Measurements from ENCODE around the gene PIAS1.

DNA sequence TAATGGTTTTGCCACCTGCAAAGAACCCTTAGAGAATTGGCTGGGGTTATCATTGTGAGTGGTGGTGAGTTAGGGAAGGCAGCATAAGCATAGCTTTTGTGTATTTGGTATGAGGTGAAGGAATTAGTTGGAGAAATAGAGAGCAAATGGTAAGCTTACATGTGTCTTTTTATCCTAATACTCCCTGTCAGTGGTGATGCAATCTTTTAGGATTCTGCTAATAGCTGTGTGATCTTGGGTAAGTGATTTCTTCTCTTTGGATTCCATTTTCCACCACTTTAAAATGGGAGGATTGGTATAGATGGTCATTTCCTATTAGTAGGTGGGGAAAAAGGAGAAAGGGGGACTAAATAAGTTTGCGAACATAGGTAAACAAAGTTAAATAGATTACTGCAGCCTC, 30.9 kb downstream of the PIAS1 start:
- TF ChIP-seq, protein P1, sequence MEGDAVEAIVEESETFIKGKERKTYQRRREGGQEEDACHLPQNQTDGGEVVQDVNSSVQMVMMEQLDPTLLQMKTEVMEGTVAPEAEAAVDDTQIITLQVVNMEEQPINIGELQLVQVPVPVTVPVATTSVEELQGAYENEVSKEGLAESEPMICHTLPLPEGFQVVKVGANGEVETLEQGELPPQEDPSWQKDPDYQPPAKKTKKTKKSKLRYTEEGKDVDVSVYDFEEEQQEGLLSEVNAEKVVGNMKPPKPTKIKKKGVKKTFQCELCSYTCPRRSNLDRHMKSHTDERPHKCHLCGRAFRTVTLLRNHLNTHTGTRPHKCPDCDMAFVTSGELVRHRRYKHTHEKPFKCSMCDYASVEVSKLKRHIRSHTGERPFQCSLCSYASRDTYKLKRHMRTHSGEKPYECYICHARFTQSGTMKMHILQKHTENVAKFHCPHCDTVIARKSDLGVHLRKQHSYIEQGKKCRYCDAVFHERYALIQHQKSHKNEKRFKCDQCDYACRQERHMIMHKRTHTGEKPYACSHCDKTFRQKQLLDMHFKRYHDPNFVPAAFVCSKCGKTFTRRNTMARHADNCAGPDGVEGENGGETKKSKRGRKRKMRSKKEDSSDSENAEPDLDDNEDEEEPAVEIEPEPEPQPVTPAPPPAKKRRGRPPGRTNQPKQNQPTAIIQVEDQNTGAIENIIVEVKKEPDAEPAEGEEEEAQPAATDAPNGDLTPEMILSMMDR (IDR thresholded peaks at IDR 0.05; ENCODE audit: low read length): no peak
- no peak for TF ChIP-seq EZH2 (optimal IDR thresholded peaks at IDR 0.05; ENCODE audit: low read depth, low read length)
